Transverse colon (tissue), 4 donors: ENCODE results near the gene APLP2.

ENCODE experiments used
- EP300 ChIP-seq: sonication (generic); formaldehyde crosslinking; IDR thresholded peaks from one replicate; pipeline ENCODE4 v1.6.1; 2017; ENCODE audit warnings: antibody characterized with exemption, low read depth
- POLR2A ChIP-seq: fragments of 450-650 bp; IDR thresholded peaks from one replicate; pipeline ENCODE4 v1.6.1; 2016; ENCODE audit warnings: antibody characterized with exemption, mild to moderate bottlenecking, moderate library complexity
- POLR2AphosphoS5 ChIP-seq, 3 donors: sonication (generic); formaldehyde crosslinking; IDR thresholded peaks; one replicate each; pipeline ENCODE4 v1.6.1; 2016; ENCODE audit warnings: antibody characterized with exemption in 3 of 3
- TF ChIP-seq, protein P1 (sequence below), 5 experiments: fragments of 200-600 bp in 3 of 5; fragments of 450-650 bp in 2 of 5; sonication (generic) in 3 of 5; IDR thresholded peaks; 1 replicate in 2 of 5; 2 replicates in 3 of 5; pipeline ENCODE4 v1.5.1; 2016 to 2017; ENCODE audit warnings: antibody characterized with exemption in 5 of 5, inconsistent platforms in 3 of 5, mild to moderate bottlenecking in 2 of 5, moderate library complexity in 1 of 5

DNA sequence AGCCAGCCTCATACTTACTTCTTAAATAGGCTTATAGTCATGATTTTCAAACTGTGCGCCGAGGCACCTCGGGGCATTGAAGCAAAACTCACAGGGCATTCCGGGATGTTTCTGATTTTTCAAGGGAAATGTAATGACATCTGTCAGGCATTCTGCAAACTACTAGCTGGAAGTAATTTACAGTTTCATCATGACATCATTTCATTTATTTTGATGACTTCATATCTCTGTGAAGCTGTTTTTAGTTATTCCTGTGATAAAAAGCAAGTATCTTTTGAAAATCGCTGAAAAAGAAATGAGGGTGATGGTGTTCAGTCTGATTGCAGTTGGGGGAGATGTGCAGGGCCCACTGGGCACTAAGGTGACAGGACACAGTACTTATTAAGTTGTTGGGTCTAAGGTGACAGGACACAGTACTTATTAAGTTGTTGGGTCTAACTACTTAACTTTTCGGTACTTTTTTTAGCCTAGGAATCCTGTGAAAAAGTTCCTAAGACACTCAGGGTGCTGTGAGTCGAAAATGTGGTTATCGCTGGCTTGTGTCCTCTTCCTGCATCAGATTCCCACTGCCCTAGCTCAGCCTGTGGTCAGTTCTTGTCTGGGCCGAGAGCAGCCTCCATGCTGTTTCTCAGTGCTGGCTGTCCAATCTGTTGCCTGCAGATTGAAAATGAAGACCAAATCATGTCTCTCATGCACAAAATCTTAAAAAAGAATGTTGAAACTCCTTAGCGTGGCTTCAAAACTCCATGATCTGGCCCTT is 42.6 kb downstream of the APLP2 start:
- TF ChIP-seq POLR2AphosphoS5 (IDR thresholded peaks at IDR 0.05): no peak
- TF ChIP-seq, protein P1, sequence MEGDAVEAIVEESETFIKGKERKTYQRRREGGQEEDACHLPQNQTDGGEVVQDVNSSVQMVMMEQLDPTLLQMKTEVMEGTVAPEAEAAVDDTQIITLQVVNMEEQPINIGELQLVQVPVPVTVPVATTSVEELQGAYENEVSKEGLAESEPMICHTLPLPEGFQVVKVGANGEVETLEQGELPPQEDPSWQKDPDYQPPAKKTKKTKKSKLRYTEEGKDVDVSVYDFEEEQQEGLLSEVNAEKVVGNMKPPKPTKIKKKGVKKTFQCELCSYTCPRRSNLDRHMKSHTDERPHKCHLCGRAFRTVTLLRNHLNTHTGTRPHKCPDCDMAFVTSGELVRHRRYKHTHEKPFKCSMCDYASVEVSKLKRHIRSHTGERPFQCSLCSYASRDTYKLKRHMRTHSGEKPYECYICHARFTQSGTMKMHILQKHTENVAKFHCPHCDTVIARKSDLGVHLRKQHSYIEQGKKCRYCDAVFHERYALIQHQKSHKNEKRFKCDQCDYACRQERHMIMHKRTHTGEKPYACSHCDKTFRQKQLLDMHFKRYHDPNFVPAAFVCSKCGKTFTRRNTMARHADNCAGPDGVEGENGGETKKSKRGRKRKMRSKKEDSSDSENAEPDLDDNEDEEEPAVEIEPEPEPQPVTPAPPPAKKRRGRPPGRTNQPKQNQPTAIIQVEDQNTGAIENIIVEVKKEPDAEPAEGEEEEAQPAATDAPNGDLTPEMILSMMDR (IDR thresholded peaks at IDR 0.05): no peak
- no peak for TF ChIP-seq POLR2A
- no peak for TF ChIP-seq EP300
